LNCAP (cell line): ENCODE results near the gene ZNF3.

ENCODE experiments used
- TF ChIP-seq, protein P1 (sequence below): fragments of 450-650 bp; IDR thresholded peaks from 2 replicates; pipeline ENCODE4 v1.5.1; 2017; ENCODE audit warnings: mild to moderate bottlenecking

Gene ZNF3

DNA sequence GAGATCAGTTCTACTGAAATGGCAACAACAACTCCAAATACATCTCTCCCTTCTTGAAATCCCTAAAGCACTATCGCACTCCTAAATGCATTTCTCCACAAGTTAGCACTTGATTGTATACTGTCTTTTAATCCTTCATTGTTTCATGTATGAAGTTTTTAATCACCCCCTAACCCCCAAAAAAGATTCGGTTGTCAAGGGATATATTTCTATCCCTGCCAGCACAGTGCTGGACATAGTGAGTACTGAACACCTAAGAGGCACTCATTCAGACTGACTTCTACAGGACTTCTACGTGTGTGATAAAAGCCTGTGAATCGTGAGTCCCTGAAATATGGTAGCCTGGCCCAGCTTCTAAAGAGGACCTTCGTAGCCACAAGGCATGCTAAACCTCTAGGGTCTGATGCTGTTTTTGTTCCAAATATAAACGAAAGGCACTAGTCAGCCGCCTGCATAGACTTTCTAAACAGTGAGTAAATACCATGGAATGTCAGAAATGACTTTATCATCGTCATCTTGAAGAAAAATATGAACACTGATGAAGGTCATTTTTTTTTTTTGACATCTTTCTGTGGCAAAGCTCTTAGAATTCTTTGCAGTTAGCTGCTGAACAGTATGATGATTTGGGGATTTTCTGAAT is 46.5 kb downstream of the ZNF3 start:
- TF ChIP-seq, protein P1, sequence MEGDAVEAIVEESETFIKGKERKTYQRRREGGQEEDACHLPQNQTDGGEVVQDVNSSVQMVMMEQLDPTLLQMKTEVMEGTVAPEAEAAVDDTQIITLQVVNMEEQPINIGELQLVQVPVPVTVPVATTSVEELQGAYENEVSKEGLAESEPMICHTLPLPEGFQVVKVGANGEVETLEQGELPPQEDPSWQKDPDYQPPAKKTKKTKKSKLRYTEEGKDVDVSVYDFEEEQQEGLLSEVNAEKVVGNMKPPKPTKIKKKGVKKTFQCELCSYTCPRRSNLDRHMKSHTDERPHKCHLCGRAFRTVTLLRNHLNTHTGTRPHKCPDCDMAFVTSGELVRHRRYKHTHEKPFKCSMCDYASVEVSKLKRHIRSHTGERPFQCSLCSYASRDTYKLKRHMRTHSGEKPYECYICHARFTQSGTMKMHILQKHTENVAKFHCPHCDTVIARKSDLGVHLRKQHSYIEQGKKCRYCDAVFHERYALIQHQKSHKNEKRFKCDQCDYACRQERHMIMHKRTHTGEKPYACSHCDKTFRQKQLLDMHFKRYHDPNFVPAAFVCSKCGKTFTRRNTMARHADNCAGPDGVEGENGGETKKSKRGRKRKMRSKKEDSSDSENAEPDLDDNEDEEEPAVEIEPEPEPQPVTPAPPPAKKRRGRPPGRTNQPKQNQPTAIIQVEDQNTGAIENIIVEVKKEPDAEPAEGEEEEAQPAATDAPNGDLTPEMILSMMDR: no peak

DNA sequence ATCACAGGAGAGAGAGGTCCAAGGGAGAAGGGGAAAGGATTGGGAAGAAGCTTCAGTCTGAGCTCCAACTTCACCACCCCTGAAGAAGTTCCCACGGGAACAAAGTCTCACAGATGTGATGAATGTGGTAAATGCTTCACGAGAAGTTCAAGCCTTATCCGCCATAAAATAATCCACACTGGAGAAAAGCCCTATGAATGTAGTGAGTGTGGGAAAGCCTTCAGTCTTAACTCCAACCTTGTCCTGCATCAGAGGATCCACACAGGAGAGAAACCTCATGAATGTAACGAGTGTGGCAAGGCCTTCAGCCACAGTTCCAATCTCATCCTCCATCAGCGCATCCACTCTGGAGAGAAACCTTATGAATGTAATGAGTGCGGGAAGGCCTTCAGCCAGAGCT is 48.0 kb downstream of the ZNF3 start:
- TF ChIP-seq, protein P1: no peak

DNA sequence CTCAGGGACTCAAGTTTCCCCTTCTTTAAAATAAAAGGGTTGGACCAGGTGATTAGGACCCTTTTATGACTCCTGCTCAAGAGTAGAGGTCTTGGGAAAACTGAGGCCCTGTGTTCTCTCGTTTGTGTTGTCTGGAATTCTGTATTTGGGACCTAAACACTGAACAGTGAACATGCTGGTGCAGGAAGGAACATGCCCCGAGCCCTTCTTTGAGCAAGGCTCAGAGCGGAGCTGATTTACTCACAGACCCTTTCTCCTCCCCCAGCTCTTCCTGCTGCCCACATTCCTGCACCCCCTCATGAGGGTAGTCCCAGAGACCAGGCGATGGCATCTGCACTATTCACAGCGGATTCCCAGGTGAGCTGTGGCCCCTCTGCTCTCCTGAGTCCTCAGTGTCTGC is 51.9 kb downstream of the ZNF3 start:
- TF ChIP-seq, protein P1: no peak

DNA sequence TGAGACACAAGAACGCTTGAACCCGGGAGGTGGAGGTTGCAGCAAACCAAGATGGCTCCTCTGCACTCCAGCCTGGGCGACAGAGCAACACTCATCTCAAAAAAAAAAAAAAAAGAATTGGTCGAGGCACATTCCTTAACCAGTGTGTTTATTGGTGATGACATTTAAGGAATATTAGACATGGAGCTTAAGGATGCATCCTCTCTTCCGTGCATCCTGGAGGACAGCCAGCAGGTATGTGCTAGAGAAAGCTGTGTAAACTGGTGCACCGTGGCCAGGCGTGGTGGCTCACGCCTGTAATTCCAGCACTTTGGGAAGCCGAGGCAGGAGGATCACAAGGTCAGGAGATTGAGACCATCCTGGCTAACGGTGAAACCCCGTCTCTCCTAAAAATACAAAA is 54.3 kb downstream of the ZNF3 start:
- TF ChIP-seq, protein P1: no peak

DNA sequence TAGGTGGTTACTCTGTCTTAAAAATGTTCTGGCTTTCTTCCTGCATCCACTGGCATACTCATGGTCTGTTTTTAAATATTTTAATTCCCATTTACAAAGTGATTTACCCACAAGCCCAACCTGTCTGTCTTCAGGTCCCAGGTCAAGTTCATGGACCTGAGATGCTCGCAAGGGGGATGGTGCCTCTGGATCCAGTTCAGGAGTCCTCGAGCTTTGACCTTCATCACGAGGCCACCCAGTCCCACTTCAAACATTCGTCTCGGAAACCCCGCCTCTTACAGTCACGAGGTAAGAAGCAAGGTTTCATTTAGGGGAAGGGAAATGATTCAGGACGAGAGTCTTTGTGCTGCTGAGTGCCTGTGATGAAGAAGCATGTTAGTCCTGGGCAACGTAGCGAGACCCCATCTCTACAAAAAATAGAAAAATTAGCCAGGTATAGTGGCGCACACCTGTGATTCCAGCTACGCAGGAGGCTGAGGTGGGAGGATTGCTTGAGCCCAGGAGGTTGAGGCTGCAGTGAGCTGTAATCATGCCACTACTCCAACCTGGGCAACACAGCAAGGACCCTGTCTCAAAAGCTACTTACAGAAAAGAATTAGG is 57.4 kb downstream of the ZNF3 start:
- TF ChIP-seq, protein P1: no peak

DNA sequence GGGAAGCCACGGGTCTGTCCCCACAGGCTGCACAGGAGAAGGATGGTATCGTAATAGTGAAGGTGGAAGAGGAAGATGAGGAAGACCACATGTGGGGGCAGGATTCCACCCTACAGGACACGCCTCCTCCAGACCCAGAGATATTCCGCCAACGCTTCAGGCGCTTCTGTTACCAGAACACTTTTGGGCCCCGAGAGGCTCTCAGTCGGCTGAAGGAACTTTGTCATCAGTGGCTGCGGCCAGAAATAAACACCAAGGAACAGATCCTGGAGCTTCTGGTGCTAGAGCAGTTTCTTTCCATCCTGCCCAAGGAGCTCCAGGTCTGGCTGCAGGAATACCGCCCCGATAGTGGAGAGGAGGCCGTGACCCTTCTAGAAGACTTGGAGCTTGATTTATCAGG is 58.0 kb downstream of the ZNF3 start:
- TF ChIP-seq, protein P1: no peak

DNA sequence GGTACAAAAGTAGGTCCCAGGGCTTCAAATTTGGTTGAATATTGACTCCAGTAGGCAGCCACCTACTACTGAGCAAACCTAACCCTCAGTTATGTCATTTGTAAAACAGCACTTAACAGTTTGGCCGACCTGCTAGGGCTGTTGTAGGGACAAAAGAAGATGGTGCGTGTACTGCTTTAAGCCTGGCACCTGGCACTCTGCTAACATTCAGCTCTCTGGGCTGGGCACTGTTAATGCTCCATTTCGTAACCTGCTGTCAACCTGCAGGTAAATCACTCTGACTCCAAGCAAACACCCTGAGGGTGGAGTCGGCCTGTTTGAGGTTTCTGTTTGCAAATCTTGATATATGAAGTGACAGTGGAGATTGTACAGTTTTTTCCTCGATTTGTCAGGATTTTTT is 58.9 kb downstream of the ZNF3 start:
- TF ChIP-seq, protein P1: no peak

DNA sequence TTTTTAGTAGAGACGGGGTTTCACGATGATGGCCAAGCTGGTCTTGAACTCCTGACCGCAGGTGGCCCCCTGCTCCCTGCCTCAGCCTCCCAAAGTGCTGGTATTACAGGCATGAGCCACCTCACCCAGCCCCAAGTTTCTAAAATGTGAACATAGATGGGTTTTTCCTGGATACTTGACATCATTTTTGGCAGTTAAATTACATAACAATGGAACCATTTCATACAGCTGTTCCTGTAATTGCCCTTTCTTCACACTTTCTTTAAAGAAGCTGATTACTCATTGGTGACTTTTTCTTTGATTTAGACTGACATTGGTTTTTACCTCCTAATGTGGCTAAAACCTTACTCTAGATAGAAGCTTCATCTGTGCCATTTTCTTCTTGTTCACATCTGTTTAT is 60.2 kb downstream of the ZNF3 start:
- TF ChIP-seq, protein P1: no peak
